GM12864 (cell line): Measurements from ENCODE around the gene BMP5.

Experiments
- DNase-seq: peaks from one replicate; pipeline ENCODE4 v3.0.0-alpha.2; 2011; ENCODE audit warnings: low read depth
- H3K4me3 ChIP-seq: 2 replicates; pipeline ENCODE4 v1.5.1; 2011; ENCODE audit warnings: mild to moderate bottlenecking, low read depth, low read length, control low read depth
- CTCF ChIP-seq: IDR thresholded peaks from 2 replicates; pipeline ENCODE4 v1.5.1; 2011; ENCODE audit warnings: low read depth, mild to moderate bottlenecking, moderate library complexity, low read length, control low read depth, inconsistent platforms; ENCODE audit errors: missing control alignments

The BMP5 gene

GRCh38 chr6:55773620-55774216 is 101.7 kb downstream of the BMP5 start:
- no peak for TF ChIP-seq CTCF
- H3K4me3 ChIP-seq, result no peak overlapping the region
- DNase-seq, result no peak

- DNase-seq, result no peak
- no peak for TF ChIP-seq CTCF
- H3K4me3 ChIP-seq, result no peak overlapping the region
Measured at GRCh38 chr6:55772730-55773129, 102.7 kb downstream of the BMP5 start.

- DNase-seq, result no peak
- H3K4me3 ChIP-seq, result no peak overlapping the region
- TF ChIP-seq CTCF, result no peak
Measured at GRCh38 chr6:55759536-55759935, 115.9 kb downstream of the BMP5 start.

- no peak overlapping the region for H3K4me3 ChIP-seq
- DNase-seq, result no peak
Measured at GRCh38 chr6:55758156-55758937, 117.0 kb downstream of the BMP5 start.

GRCh38 chr6:55756531-55757031 is 118.8 kb downstream of the BMP5 start:
- no peak for DNase-seq
- no peak overlapping the region for H3K4me3 ChIP-seq
- no peak for TF ChIP-seq CTCF

More at GRCh38 chr6:55758156-55758937, 117.0 kb downstream of the BMP5 start:
- TF ChIP-seq CTCF, result no peak

GRCh38 chr6:55748880-55749279 is 126.5 kb downstream of the BMP5 start:
- no peak for DNase-seq
- no peak for TF ChIP-seq CTCF
- no peak overlapping the region for H3K4me3 ChIP-seq
